ENCODE results near the gene KCNC3. TPM values are rescaled to one million over a fixed set of nuclear protein-coding genes. Genes with fewer than 3 reads are reported as not detected.

Gene KCNC3
- total RNA-seq, 1 experiment from 2014 or later: 17.3 TPM

DNA sequence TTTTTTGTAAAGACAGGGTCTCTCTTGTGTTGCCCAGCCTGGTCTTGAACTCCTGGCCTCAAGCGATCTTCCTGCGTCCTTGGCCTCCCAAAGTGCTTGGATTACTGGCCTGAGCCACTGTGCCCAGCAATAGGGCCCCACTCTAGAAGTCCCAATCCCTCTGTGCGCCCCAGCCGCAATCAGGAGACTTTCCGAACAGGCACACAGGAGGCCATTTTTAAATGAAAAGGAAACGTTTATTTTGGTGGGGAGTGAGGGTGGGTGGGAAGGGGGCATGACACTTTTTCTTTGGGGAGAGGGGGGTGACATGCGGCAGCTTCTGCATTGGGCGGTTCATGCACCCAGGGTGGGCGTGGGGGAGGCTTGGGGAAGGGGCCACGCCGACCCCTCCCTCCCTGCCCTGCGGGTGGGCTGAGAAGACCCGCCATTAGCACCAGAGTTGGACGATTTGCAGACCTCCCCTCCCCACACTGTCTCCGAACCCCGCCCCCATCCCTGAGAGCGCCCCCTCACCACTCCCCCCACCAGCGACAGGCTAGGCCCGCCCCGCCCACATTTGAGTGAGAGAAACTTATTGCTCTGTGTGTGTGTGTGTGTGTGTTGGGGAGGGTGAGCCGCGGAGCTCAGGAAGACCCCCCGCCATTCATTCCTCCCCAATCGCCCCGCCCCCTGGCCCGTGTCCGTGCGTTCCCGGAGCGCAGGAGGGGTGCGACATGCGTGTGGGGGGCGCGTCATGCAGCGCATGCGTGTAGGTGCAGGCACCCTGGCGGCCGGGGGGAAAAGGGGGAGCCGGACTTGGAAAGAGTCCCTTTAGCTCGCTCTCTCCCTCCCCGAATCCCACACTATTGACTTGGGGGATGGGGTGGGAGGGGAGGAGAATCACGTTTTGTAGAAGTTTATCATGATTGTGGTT, 17.2 kb downstream of the KCNC3 start:
- Histone ChIP-seq H3K79me1 (ENCODE audit: insufficient read depth, low read depth, low read length, poor library complexity, severe bottlenecking) (no peaks in the 10 kb centered on the region), H2BK5ac (ENCODE audit: insufficient read length, low read length) (no peak overlapping the region), H4K20me1 (ENCODE audit: control insufficient read depth, insufficient read depth, insufficient read length) (no peaks in the 10 kb centered on the region), H3K18ac (ENCODE audit: insufficient read length, low read depth, low read length) (peak overlapping the region; percentile 56), H3K4ac (ENCODE audit: low read depth, low read length) (no peak overlapping the region), H3K23me2 (ENCODE audit: insufficient read length, low read depth, low read length, poor library complexity, severe bottlenecking) (peaks cover 24% of the 10 kb centered on the region), H2BK12ac (ENCODE audit: insufficient read length, low read depth, low read length) (no peak overlapping the region), H4K5ac (ENCODE audit: insufficient read length, low read depth, low read length) (no peak overlapping the region), H3K79me2 (ENCODE audit: insufficient read depth, low read length) (no peaks in the 10 kb centered on the region), H3K4me2 (ENCODE audit: insufficient read depth, insufficient read length, low read length) (peak overlapping the region; percentile 72), H2AK5ac (ENCODE audit: insufficient read length, low read length) (no peak overlapping the region), H3T11ph (ENCODE audit: low read length) (no peak overlapping the region), H2BK15ac (ENCODE audit: low read depth, low read length) (no peak overlapping the region), H3K14ac (ENCODE audit: insufficient read depth, low read length) (no peak overlapping the region; the same call in 1 of the 2 replicates), H2BK20ac (ENCODE audit: low read depth, low read length, poor library complexity, severe bottlenecking) (no peak overlapping the region), H3K27me3 (ENCODE audit: insufficient read depth, low read length) (no peaks in the 10 kb centered on the region), H3K9me3 (ENCODE audit: control insufficient read depth, low read depth, low read length) (no peaks in the 10 kb centered on the region), H3K4me1 (ENCODE audit: insufficient read depth, low read length) (no peaks in the 10 kb centered on the region), H4K8ac (replicated peaks; ENCODE audit: insufficient read length, low read depth, low read length) (no peak overlapping the region), H3K56ac (ENCODE audit: insufficient read length, low read depth, low read length) (no peak overlapping the region), H2AFZ (ENCODE audit: low read length) (no peak overlapping the region), H2BK120ac (ENCODE audit: low read depth, low read length, poor library complexity, severe bottlenecking) (no peak overlapping the region), H3K9ac (ENCODE audit: extremely low read depth, insufficient read length, low read length) (no peak overlapping the region), H3K23ac (ENCODE audit: insufficient read length, low read depth, low read length) (no peak overlapping the region), H4K91ac (ENCODE audit: insufficient read length, low read depth, low read length) (no peak overlapping the region), H3K27ac (ENCODE audit: insufficient read length, low read depth, low read length) (no peak overlapping the region)
- Mint-ChIP-seq H3K36me3 (ENCODE audit: insufficient read depth in 1 of 3, low read depth in 3 of 3) (peaks cover 0 to 11% (median 0%) of the 10 kb centered on the region in 3 experiments; a peak in 3 of 7 replicates), H3K9me3 (no peaks in the 10 kb centered on the region; a peak in 1 of 5 replicates), H3K4me1 (peaks cover 19 to 45% of the 10 kb centered on the region in 2 experiments), H3K27me3 (ENCODE audit: low read depth) (peaks cover 25% of the 10 kb centered on the region), H3K27ac (peak overlapping the region; percentile 68 to 89 (median 87); a peak in 6 of 7 replicates), H3K4me3 (peak overlapping the region; percentile 79 to 81)
- peak; percentile 85 for DNase-seq
- TF ChIP-seq, protein P1, sequence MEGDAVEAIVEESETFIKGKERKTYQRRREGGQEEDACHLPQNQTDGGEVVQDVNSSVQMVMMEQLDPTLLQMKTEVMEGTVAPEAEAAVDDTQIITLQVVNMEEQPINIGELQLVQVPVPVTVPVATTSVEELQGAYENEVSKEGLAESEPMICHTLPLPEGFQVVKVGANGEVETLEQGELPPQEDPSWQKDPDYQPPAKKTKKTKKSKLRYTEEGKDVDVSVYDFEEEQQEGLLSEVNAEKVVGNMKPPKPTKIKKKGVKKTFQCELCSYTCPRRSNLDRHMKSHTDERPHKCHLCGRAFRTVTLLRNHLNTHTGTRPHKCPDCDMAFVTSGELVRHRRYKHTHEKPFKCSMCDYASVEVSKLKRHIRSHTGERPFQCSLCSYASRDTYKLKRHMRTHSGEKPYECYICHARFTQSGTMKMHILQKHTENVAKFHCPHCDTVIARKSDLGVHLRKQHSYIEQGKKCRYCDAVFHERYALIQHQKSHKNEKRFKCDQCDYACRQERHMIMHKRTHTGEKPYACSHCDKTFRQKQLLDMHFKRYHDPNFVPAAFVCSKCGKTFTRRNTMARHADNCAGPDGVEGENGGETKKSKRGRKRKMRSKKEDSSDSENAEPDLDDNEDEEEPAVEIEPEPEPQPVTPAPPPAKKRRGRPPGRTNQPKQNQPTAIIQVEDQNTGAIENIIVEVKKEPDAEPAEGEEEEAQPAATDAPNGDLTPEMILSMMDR (conservative IDR thresholded peaks at IDR 0.05): peak; percentile 25; the same call in 1 of the 3 replicates
- no CpG with 5 or more reads among the region's 42 CpGs for WGBS (ENCODE audit: extremely low coverage, insufficient read length, low lambda C conversion rate)
